ENCODE results near the gene F8.

The F8 gene

GRCh38 chrX:154804957-154805695 is 217.4 kb downstream of the F8 start, which contains the start of gene MPP1:
MPP1 (minus strand) TSS chrX:154805485; CDS start chrX:154805373, 112 bp downstream.
- H3K9me3 ChIP-seq (ENCODE audit: insufficient read depth, low read depth, low read length) = no peaks in the 10 kb centered on the region
- H3K27me3 ChIP-seq (ENCODE audit: insufficient read depth, low read length, poor library complexity, severe bottlenecking) = no peaks in the 10 kb centered on the region
- no peaks in the 10 kb centered on the region for H3K36me3 ChIP-seq (ENCODE audit: insufficient read depth, low read length)
- H4K20me1 ChIP-seq (ENCODE audit: insufficient read depth, low read length, poor library complexity, severe bottlenecking) = no peaks in the 10 kb centered on the region
- TF ChIP-seq EZH2phosphoT487 (IDR thresholded peaks at IDR 0.05; ENCODE audit: borderline replicate concordance) (no peak), CTCF (conservative IDR thresholded peaks at IDR 0.05; ENCODE audit: low read length) (no peak)
- H2AFZ ChIP-seq (ENCODE audit: low read length) = peak within 1 kb of the TSS; percentile 80
- H3K9me2 ChIP-seq (replicated peaks; ENCODE audit: low read depth, low read length) = no peaks in the 10 kb centered on the region
- H3F3A ChIP-seq (ENCODE audit: low read depth) = no peaks in the 10 kb centered on the region; the same call in 1 of the 2 replicates
- peak within 1 kb of the TSS; percentile 77 for H3K4me3 ChIP-seq (ENCODE audit: low read length, poor library complexity, severe bottlenecking)
- peak within 1 kb of the TSS; percentile 76 for H3K9ac ChIP-seq (ENCODE audit: low read depth, low read length, poor library complexity, severe bottlenecking)
- H3K4me2 ChIP-seq (ENCODE audit: low read depth, low read length, poor library complexity, severe bottlenecking) = peak within 1 kb of the TSS; percentile 66
- H3K4me1 ChIP-seq (ENCODE audit: insufficient read depth, low read length, poor library complexity, severe bottlenecking) = peaks cover 40% of the 10 kb centered on the region
- 0 out of 2 replicates have a peak, but pooled peaks cover 9% of the 10 kb centered on the region for H3K79me2 ChIP-seq (ENCODE audit: insufficient read depth, low read length)

DNA sequence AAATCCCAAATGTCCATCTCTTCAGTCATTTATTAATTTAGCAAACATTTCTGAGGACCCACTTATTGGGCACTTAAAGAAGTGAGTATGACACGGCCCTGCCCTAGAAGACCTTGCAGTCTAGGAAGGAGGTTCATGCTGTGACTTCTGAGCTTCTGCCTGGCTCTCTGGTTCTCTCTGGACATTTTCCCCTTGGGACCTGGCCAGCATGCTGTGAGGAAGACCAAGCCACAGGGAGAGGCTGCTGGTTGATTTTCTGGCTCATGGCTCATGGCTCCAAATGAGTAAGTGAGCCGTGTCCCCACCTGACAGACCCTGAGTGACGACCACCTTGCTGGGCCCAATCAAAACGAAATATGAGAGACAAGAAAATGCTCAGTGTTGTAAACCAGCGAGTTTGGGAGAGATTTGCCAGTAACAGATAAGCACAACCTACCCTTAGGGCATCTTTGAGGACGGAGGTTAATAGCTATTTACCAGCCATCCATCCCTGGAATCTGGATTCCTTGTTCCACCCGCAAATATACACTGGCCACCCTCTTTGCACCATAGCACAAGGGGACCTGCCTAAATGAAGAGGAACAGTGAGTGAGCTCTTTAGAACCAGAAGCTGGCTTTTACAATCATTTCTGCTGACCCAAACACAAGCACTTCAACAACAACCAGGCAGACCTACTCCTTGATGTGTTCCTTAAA is 218.1 kb downstream of the F8 start:
- no peaks in the 10 kb centered on the region for H4K20me1 ChIP-seq (ENCODE audit: insufficient read depth, low read length, poor library complexity, severe bottlenecking)
- H3K9me2 ChIP-seq (replicated peaks; ENCODE audit: low read depth, low read length) = no peaks in the 10 kb centered on the region
- H3K9ac ChIP-seq (ENCODE audit: low read depth, low read length, poor library complexity, severe bottlenecking) = peak overlapping the region; percentile 76
- peak overlapping the region; percentile 77 for H3K4me3 ChIP-seq (ENCODE audit: low read length, poor library complexity, severe bottlenecking)
- no peaks in the 10 kb centered on the region; the same call in 1 of the 2 replicates for H3F3A ChIP-seq (ENCODE audit: low read depth)
- H3K9me3 ChIP-seq (ENCODE audit: insufficient read depth, low read depth, low read length) = no peaks in the 10 kb centered on the region
- TF ChIP-seq CTCF (conservative IDR thresholded peaks at IDR 0.05; ENCODE audit: low read length) (no peak), EZH2phosphoT487 (IDR thresholded peaks at IDR 0.05; ENCODE audit: borderline replicate concordance) (no peak)
- H3K79me2 ChIP-seq (ENCODE audit: insufficient read depth, low read length) = 0 out of 2 replicates have a peak, but pooled peaks cover 9% of the 10 kb centered on the region
- H2AFZ ChIP-seq (ENCODE audit: low read length) = 0 out of 2 replicates have a peak overlapping the region, but pooled peaks have one; percentile 80
- H3K27me3 ChIP-seq (ENCODE audit: insufficient read depth, low read length, poor library complexity, severe bottlenecking) = no peaks in the 10 kb centered on the region
- H3K4me1 ChIP-seq (ENCODE audit: insufficient read depth, low read length, poor library complexity, severe bottlenecking) = peaks cover 42% of the 10 kb centered on the region
- H3K36me3 ChIP-seq (ENCODE audit: insufficient read depth, low read length) = no peaks in the 10 kb centered on the region
- peak overlapping the region; percentile 66 for H3K4me2 ChIP-seq (ENCODE audit: low read depth, low read length, poor library complexity, severe bottlenecking)

GRCh38 chrX:154802947-154803346 is 219.6 kb downstream of the F8 start:
- peaks cover 17% of the 10 kb centered on the region; the same call in 1 of the 2 replicates for H3K79me2 ChIP-seq (ENCODE audit: insufficient read depth, low read length)
- peak overlapping the region; percentile 66 for H3K4me2 ChIP-seq (ENCODE audit: low read depth, low read length, poor library complexity, severe bottlenecking)
- no peaks in the 10 kb centered on the region; the same call in 1 of the 2 replicates for H3F3A ChIP-seq (ENCODE audit: low read depth)
- H2AFZ ChIP-seq (ENCODE audit: low read length) = no peak overlapping the region
- H3K9me3 ChIP-seq (ENCODE audit: insufficient read depth, low read depth, low read length) = no peaks in the 10 kb centered on the region
- H3K9ac ChIP-seq (ENCODE audit: low read depth, low read length, poor library complexity, severe bottlenecking) = no peak overlapping the region
- H3K4me1 ChIP-seq (ENCODE audit: insufficient read depth, low read length, poor library complexity, severe bottlenecking) = peaks cover 47% of the 10 kb centered on the region
- no peak for TF ChIP-seq EZH2phosphoT487 (IDR thresholded peaks at IDR 0.05; ENCODE audit: borderline replicate concordance)
- TF ChIP-seq CTCF (conservative IDR thresholded peaks at IDR 0.05; ENCODE audit: low read length) = no peak
- no peaks in the 10 kb centered on the region for H3K36me3 ChIP-seq (ENCODE audit: insufficient read depth, low read length)
- no peaks in the 10 kb centered on the region for H4K20me1 ChIP-seq (ENCODE audit: insufficient read depth, low read length, poor library complexity, severe bottlenecking)
- peak overlapping the region; percentile 6 for H3K4me3 ChIP-seq (ENCODE audit: low read length, poor library complexity, severe bottlenecking)
- no peaks in the 10 kb centered on the region for H3K27me3 ChIP-seq (ENCODE audit: insufficient read depth, low read length, poor library complexity, severe bottlenecking)
- H3K9me2 ChIP-seq (replicated peaks; ENCODE audit: low read depth, low read length) = no peaks in the 10 kb centered on the region
